ENCODE measurements around the gene MIPEP.

GRCh38 chr13:23871616-23872220, 17.5 kb downstream of the MIPEP start:
- peak; percentile 31 to 82 (median 70) for TF ChIP-seq CTCF (IDR thresholded peaks at IDR 0.05)
- TF ChIP-seq POLR2A (IDR thresholded peaks at IDR 0.05) = no peak

Data from adrenal gland (tissue), 5 donors.